SU-DHL-6 (cell line): ENCODE results near the gene NDUFB10.
A peak's percentile ranks its signal among the peaks of the same experiment; 100 is the strongest.

ENCODE experiments used
- H2AFZ ChIP-seq: fragments of 200-600 bp; sonication (generic); 2 replicates; pipeline ENCODE4 v1.6.1; 2014; ENCODE audit warnings: low read depth, mild to moderate bottlenecking, moderate library complexity, mixed read lengths, antibody characterized with exemption, low read length; ENCODE audit not compliant: severe bottlenecking
- H3F3A ChIP-seq: fragments of 200-600 bp; shearing (Covaris generic); 2 replicates; pipeline ENCODE4 v1.6.0; 2016; ENCODE audit warnings: antibody characterized with exemption, mild to moderate bottlenecking; ENCODE audit not compliant: insufficient read depth
- H3K27ac ChIP-seq: fragments of 200-600 bp; sonication (generic); 2 replicates; pipeline ENCODE4 v1.5.1; 2016; ENCODE audit warnings: low read depth, mild to moderate bottlenecking, low read length, moderate library complexity, mixed read lengths
- H3K27me3 ChIP-seq: fragments of 200-600 bp; sonication (generic), shearing (Covaris generic); 2 replicates; pipeline ENCODE4 v1.6.0; 2014; ENCODE audit warnings: mild to moderate bottlenecking, low read length
- H3K36me3 ChIP-seq: fragments of 200-600 bp; sonication (generic); 2 replicates; pipeline ENCODE4 v1.6.1; 2014; ENCODE audit warnings: mild to moderate bottlenecking, low read length, mixed read lengths
- H3K4me2 ChIP-seq: fragments of 300-600, 200-600 bp; shearing (Covaris generic), sonication (generic); 2 replicates; pipeline ENCODE4 v1.6.0; 2014; ENCODE audit warnings: low read length, low read depth, mild to moderate bottlenecking; ENCODE audit not compliant: poor library complexity, severe bottlenecking
- H3K4me3 ChIP-seq: fragments of 200-600 bp; sonication (generic); 2 replicates; pipeline ENCODE4 v1.5.1; 2014; ENCODE audit warnings: antibody characterized with exemption, low read length, mild to moderate bottlenecking, mixed read lengths; ENCODE audit not compliant: insufficient read depth, poor library complexity, severe bottlenecking
- H3K79me2 ChIP-seq: fragments of 200-600 bp; sonication (generic); 2 replicates; pipeline ENCODE4 v1.6.1; 2014; ENCODE audit warnings: mild to moderate bottlenecking, low read length, moderate library complexity; ENCODE audit not compliant: insufficient read depth
- H3K9ac ChIP-seq: fragments of 200-600 bp; sonication (generic); 2 replicates; pipeline ENCODE4 v1.7.0; 2014; ENCODE audit warnings: mild to moderate bottlenecking, low read length
- H3K9me2 ChIP-seq: fragments of 200-600 bp; sonication (generic); replicated peaks from 2 replicates; pipeline ENCODE4 v1.6.1; 2014; ENCODE audit warnings: low read length; ENCODE audit not compliant: insufficient read depth
- H3K9me3 ChIP-seq: fragments of 200-600 bp; sonication (generic); 2 replicates; pipeline ENCODE4 v1.6.1; 2014; ENCODE audit warnings: low read length, mixed read lengths; ENCODE audit not compliant: insufficient read depth
- H4K20me1 ChIP-seq: fragments of 200-600 bp; sonication (generic); 2 replicates; pipeline ENCODE4 v1.6.1; 2014; ENCODE audit warnings: low read depth, mild to moderate bottlenecking, antibody characterized with exemption, low read length, moderate library complexity, mixed read lengths
- EZH2phosphoT487 ChIP-seq: fragments of 200-600 bp; sonication (generic), shearing (Covaris generic); conservative IDR thresholded peaks from 2 replicates; pipeline ENCODE4 v1.6.1; 2018; ENCODE audit warnings: mild to moderate bottlenecking, antibody characterized with exemption, low read length, moderate library complexity, mixed read lengths
- TF ChIP-seq, protein P1 (sequence below): fragments of 200-600 bp; sonication (generic); IDR thresholded peaks from one replicate; pipeline ENCODE4 v1.5.1; 2017; ENCODE audit warnings: antibody characterized with exemption, mild to moderate bottlenecking, low read length, moderate library complexity; ENCODE audit not compliant: insufficient read depth, poor library complexity, severe bottlenecking

The NDUFB10 gene

DNA sequence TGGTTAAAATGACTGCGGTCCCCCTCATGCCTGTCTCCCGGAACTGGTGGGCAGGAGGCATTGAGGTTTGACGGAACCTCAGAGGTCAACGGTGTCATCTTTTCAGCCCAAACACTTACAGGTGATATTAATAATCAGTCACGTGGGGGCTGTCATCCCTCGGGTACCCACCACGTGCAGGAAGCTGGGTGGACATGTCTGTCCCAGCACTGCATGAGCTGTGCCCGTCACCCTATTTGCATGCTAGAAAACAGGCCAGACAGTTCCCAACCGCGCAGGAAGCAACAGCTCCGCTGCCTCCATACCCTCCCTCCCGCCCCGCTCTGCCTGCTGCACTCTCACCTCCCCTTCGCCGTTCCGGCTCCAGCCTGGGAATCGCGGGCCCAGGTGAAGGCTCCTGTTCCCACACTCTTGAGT is 31.8 kb downstream of the NDUFB10 start:
- Histone ChIP-seq H2AFZ (no peak overlapping the region), H3K27ac (no peak overlapping the region), H3K4me3 (no peak overlapping the region), H3K4me2 (peak overlapping the region; percentile 40), H3K79me2 (no peaks in the 10 kb centered on the region), H3K9ac (no peak overlapping the region), H3F3A (peaks cover 10% of the 10 kb centered on the region), H3K9me2 (no peaks in the 10 kb centered on the region), H3K9me3 (no peaks in the 10 kb centered on the region), H3K36me3 (no peaks in the 10 kb centered on the region), H3K27me3 (no peaks in the 10 kb centered on the region), H4K20me1 (no peaks in the 10 kb centered on the region)
- TF ChIP-seq, protein P1, sequence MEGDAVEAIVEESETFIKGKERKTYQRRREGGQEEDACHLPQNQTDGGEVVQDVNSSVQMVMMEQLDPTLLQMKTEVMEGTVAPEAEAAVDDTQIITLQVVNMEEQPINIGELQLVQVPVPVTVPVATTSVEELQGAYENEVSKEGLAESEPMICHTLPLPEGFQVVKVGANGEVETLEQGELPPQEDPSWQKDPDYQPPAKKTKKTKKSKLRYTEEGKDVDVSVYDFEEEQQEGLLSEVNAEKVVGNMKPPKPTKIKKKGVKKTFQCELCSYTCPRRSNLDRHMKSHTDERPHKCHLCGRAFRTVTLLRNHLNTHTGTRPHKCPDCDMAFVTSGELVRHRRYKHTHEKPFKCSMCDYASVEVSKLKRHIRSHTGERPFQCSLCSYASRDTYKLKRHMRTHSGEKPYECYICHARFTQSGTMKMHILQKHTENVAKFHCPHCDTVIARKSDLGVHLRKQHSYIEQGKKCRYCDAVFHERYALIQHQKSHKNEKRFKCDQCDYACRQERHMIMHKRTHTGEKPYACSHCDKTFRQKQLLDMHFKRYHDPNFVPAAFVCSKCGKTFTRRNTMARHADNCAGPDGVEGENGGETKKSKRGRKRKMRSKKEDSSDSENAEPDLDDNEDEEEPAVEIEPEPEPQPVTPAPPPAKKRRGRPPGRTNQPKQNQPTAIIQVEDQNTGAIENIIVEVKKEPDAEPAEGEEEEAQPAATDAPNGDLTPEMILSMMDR, result no peak
- no peak for TF ChIP-seq EZH2phosphoT487

DNA sequence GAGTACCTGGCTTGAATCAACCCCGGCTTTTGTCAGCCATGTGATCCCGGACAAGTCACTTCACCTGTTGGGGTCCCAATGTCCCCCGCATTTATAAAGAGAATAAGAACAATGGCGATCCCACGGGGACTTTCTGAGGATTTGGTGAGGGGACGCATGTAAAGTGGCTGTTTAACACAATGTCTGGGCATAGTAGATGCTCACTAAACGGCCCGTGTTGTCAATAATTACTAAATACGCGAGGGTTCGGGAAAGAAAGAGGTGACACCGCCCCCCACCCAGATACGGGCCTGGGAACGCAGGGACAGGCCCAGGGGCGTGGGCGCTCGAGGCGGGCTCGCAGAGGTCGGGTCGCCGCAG is 32.2 kb downstream of the NDUFB10 start:
- Histone ChIP-seq H4K20me1 (no peaks in the 10 kb centered on the region), H3K27ac (no peak overlapping the region), H3K79me2 (no peaks in the 10 kb centered on the region), H3K9me2 (no peaks in the 10 kb centered on the region), H3K36me3 (no peaks in the 10 kb centered on the region), H3K4me3 (no peak overlapping the region), H3K4me2 (peak overlapping the region; percentile 40), H3K9me3 (no peaks in the 10 kb centered on the region), H2AFZ (no peak overlapping the region), H3K9ac (no peak overlapping the region), H3K27me3 (no peaks in the 10 kb centered on the region), H3F3A (peaks cover 10% of the 10 kb centered on the region)
- TF ChIP-seq, protein P1, result no peak
- no peak for TF ChIP-seq EZH2phosphoT487

DNA sequence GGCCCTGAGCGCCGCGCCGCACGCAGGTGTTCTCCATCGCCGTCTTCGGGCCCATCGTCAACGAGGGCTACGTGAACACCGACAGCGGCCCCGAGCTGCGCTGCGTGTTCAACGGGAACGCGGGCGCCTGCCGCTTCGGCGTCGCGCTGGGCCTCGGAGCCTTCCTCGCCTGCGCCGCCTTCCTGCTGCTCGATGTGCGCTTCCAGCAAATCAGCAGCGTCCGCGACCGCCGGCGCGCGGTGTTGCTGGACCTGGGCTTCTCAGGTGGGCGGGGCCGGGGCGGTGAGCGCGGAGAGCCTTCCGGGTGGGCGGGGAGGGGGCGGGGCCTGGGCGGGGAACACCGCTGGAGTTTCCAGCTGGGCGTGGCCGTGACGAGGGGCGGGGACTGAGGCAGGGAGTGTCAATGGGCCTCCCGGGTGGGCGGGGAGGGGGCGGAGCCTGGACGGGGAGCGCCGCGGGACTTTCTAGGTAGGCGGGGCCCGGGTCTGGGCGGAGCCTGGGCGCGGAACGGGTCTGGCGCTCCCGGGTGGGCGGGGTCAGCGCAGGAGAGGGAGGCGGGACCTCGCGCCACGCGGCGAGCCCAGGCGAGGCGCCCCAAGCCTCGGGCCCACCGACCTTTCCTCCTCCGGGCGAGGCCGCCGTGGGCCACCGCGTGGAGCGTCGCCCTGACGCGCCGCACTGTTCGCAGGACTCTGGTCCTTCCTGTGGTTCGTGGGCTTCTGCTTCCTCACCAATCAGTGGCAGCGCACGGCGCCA is 32.8 kb downstream of the NDUFB10 start:
- H3K9me2 ChIP-seq, result no peaks in the 10 kb centered on the region
- no peaks in the 10 kb centered on the region for H3K36me3 ChIP-seq
- no peak overlapping the region for H3K4me3 ChIP-seq
- TF ChIP-seq, protein P1, result no peak
- no peak for TF ChIP-seq EZH2phosphoT487
- no peaks in the 10 kb centered on the region for H4K20me1 ChIP-seq
- no peak overlapping the region for H2AFZ ChIP-seq
- H3K79me2 ChIP-seq, result no peaks in the 10 kb centered on the region
- H3K9ac ChIP-seq, result no peak overlapping the region
- H3K9me3 ChIP-seq, result no peaks in the 10 kb centered on the region
- H3K27me3 ChIP-seq, result no peaks in the 10 kb centered on the region
- H3F3A ChIP-seq, result peaks cover 13% of the 10 kb centered on the region
- H3K27ac ChIP-seq, result no peak overlapping the region
- H3K4me2 ChIP-seq, result no peak overlapping the region
